ENCODE results near the gene WWC2.

GRCh38 chr4:183164963-183165362 is 65.9 kb downstream of the WWC2 start:
- TF ChIP-seq, protein P1, sequence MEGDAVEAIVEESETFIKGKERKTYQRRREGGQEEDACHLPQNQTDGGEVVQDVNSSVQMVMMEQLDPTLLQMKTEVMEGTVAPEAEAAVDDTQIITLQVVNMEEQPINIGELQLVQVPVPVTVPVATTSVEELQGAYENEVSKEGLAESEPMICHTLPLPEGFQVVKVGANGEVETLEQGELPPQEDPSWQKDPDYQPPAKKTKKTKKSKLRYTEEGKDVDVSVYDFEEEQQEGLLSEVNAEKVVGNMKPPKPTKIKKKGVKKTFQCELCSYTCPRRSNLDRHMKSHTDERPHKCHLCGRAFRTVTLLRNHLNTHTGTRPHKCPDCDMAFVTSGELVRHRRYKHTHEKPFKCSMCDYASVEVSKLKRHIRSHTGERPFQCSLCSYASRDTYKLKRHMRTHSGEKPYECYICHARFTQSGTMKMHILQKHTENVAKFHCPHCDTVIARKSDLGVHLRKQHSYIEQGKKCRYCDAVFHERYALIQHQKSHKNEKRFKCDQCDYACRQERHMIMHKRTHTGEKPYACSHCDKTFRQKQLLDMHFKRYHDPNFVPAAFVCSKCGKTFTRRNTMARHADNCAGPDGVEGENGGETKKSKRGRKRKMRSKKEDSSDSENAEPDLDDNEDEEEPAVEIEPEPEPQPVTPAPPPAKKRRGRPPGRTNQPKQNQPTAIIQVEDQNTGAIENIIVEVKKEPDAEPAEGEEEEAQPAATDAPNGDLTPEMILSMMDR (IDR thresholded peaks at IDR 0.05; ENCODE audit: low read depth, low read length): no peak
- TF ChIP-seq EZH2phosphoT487 (IDR thresholded peaks at IDR 0.05; ENCODE audit: low read depth): no peak
